Measurements from ENCODE around the gene HOXC4. TPM values are rescaled to one million over a fixed set of nuclear protein-coding genes. Genes with fewer than 3 reads are reported as not detected.
A peak's percentile ranks its signal among the peaks of the same experiment; 100 is the strongest.

Gene HOXC4
- total RNA-seq, 4 donors from 2014 or later, result 0.83 to 3.6 (median 2.5) TPM

- H3K4me1 ChIP-seq, result peaks cover 22 to 57% (median 44%) of the 10 kb centered on the region in 4 donors
- no peak for DNase-seq (ENCODE audit: extremely low spot score)
- intact Hi-C loops (cut with DNase I), result loop anchor here (10.0 kb wide), 1 partner anchor 346 kb away; the partner anchor contains the start of gene GPR84
- 37% methylated on average over 29 of the region's 29 CpGs for WGBS
- no peak for TF ChIP-seq POLR2A (IDR thresholded peaks at IDR 0.05; ENCODE audit: low read depth)
- TF ChIP-seq, protein P1, sequence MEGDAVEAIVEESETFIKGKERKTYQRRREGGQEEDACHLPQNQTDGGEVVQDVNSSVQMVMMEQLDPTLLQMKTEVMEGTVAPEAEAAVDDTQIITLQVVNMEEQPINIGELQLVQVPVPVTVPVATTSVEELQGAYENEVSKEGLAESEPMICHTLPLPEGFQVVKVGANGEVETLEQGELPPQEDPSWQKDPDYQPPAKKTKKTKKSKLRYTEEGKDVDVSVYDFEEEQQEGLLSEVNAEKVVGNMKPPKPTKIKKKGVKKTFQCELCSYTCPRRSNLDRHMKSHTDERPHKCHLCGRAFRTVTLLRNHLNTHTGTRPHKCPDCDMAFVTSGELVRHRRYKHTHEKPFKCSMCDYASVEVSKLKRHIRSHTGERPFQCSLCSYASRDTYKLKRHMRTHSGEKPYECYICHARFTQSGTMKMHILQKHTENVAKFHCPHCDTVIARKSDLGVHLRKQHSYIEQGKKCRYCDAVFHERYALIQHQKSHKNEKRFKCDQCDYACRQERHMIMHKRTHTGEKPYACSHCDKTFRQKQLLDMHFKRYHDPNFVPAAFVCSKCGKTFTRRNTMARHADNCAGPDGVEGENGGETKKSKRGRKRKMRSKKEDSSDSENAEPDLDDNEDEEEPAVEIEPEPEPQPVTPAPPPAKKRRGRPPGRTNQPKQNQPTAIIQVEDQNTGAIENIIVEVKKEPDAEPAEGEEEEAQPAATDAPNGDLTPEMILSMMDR (IDR thresholded peaks at IDR 0.05), result no peak
- no peak for TF ChIP-seq POLR2AphosphoS5 (IDR thresholded peaks at IDR 0.05)
- no peak for TF ChIP-seq EP300 (IDR thresholded peaks at IDR 0.05)
- no peaks in the 10 kb centered on the region for H3K36me3 ChIP-seq
- H3K9me3 ChIP-seq, result no peaks in the 10 kb centered on the region
- H3K27ac ChIP-seq (replicated peaks in 1 of 4), result peak overlapping the region in 3 of 4 donors; percentile 22 to 61 (median 36)
- peak overlapping the region; percentile 48 to 62 (median 53) for H3K4me3 ChIP-seq
- H3K27me3 ChIP-seq, result peaks cover 0 to 100% (median 52%) of the 10 kb centered on the region in 4 donors
These were observed 35.1 kb upstream of the HOXC4 start for GRCh38 chr12:54018468-54018984.

DNA sequence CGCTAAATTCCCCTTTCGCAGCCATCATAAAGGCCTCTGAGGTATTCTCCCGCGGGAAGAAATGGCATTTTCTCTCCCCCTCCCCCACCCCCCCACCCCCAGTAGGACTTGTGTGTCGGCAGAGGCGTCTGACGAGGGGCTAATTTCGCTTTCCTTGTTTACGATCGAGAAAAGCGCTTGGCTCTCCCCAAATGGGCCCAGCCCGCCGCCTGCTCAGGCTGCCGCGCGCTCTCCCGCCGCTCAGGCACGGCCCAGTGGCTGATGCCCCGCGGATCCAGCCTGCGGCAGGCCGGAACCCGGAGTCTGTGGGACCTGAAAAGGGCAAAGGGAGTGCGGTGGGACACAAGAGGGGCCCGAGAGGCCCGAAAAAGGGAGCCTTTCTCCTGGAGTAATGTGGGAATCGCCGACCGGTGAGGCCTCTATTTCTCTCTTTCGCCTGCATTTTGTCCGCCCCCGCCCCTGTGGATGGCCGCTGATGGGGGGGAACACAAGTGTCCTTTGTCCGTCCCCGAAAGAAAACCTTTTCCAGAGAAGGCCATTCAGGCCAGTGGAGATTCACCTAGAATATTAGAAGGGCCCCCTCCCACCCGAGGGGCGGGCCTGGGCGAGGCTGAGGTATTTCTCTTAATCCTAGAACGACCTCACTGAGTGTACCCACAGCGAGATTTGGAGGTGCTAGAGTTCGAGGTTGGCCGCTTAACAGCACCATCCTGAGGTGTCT, 34.4 kb upstream of the HOXC4 start:
- H3K4me1 ChIP-seq, result peaks cover 22 to 54% (median 42%) of the 10 kb centered on the region in 4 donors
- H3K36me3 ChIP-seq, result no peaks in the 10 kb centered on the region
- no peak for DNase-seq (ENCODE audit: extremely low spot score)
- 54% methylated on average over 34 of the region's 43 CpGs for WGBS
- H3K27ac ChIP-seq (replicated peaks in 1 of 4), result peak overlapping the region in 1 of 4 donors; percentile 23
- H3K9me3 ChIP-seq, result no peaks in the 10 kb centered on the region
- intact Hi-C loops (cut with DNase I), result loop anchor here (10.0 kb wide), 1 partner anchor 346 kb away; the partner anchor contains the start of gene GPR84
- H3K27me3 ChIP-seq, result peaks cover 0 to 100% (median 54%) of the 10 kb centered on the region in 4 donors
- TF ChIP-seq EP300 (IDR thresholded peaks at IDR 0.05) (no peak), POLR2A (IDR thresholded peaks at IDR 0.05; ENCODE audit: low read depth) (no peak), POLR2AphosphoS5 (IDR thresholded peaks at IDR 0.05) (no peak)
- H3K4me3 ChIP-seq, result peak overlapping the region in 3 of 4 donors; percentile 24 to 56 (median 48)

DNA sequence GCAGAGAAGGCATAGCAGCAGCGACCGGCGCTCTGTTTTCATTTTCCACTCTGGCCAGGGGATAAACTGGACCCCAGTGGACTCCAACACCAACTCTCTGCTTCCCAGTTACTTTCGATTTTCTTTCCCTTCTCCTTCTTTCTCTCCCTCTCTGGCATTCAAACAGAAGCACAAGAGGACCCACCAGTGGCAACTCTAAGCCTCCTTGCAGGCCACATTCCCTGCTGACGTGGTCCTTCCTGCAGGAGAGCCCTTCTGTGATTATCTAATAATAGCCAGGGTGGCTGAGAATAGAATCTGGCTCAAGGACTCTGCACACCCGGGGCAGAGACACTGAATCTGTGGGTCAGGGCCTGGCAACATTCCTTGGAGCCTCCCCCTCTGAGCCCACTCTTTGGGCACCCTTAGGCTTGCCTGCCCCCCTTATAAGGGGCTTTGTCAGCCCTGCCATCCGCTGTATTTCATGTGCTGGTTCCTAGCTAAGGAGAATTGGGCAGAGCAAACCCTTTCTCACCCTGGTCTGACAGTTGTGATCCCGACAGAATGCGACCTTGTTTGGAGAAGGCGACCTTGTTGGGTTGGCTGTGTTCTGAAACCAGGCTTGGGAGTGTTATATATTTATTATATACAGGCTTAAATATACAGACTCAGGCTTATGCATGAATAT, 33.6 kb upstream of the HOXC4 start:
- intact Hi-C loops (cut with DNase I), result loop anchor here (10.0 kb wide), 1 partner anchor 345 kb away; the partner anchor contains the start of gene GPR84
- peaks cover 16 to 46% (median 36%) of the 10 kb centered on the region in 4 donors for H3K4me1 ChIP-seq
- WGBS, result 53% methylated on average over 8 of the region's 10 CpGs
- no peaks in the 10 kb centered on the region for H3K36me3 ChIP-seq
- H3K4me3 ChIP-seq, result no peak overlapping the region
- DNase-seq (ENCODE audit: extremely low spot score), result no peak
- TF ChIP-seq POLR2A (IDR thresholded peaks at IDR 0.05; ENCODE audit: low read depth) (no peak), POLR2AphosphoS5 (IDR thresholded peaks at IDR 0.05) (no peak), EP300 (IDR thresholded peaks at IDR 0.05) (no peak)
- TF ChIP-seq, protein P1 (IDR thresholded peaks at IDR 0.05), result no peak
- peak overlapping the region in 1 of 4 donors; percentile 23 for H3K27ac ChIP-seq (replicated peaks in 1 of 4)
- no peaks in the 10 kb centered on the region for H3K9me3 ChIP-seq
- peaks cover 0 to 100% (median 53%) of the 10 kb centered on the region in 4 donors for H3K27me3 ChIP-seq

DNA sequence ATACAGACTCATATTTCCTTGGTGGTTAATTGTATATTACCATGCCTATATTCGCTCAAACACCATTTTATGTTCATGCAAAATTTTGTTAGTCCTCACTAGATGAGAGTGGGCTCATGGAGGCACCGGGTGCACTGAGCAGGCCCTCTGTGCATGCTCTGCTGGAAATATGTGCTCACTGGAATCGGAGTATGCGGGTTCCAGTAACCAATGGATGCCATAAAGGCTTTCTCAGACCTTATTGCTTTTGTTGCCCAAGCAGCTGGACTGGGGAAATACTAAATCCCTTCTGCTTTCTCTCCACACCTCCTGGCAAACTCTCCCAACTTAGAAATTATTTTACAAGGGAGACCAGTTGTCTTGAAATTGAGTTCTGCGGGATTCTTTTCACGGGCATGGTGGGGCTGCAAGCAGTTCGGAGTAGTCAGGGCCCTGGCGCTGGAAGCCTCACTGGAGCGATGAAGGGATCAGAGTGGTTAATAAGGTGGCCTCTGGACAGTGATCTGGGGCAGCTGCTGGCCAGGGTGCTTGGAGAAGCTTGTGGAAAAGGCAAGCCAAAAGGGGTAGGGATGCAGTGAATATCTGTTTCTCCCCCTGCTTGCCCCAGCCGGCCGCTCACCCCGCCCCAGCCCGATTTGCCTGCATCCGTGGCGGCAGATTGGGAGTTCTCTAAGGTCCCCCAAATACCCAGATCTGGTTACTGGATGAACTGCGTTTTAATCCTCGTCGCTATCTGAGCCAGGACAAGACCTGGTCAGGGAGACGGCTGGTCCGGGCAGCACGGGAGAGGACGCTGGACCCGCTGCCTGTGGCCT, 32.8 kb upstream of the HOXC4 start:
- Histone ChIP-seq H3K36me3 (no peaks in the 10 kb centered on the region), H3K4me3 (no peak overlapping the region), H3K9me3 (no peaks in the 10 kb centered on the region), H3K4me1 (peaks cover 16 to 43% (median 36%) of the 10 kb centered on the region in 4 donors), H3K27ac (replicated peaks in 1 of 4) (no peak overlapping the region), H3K27me3 (peaks cover 0 to 100% (median 52%) of the 10 kb centered on the region in 4 donors)
- 84% methylated on average over 22 of the region's 23 CpGs for WGBS
- no peak for DNase-seq (ENCODE audit: extremely low spot score)
- no peak for TF ChIP-seq EP300 (IDR thresholded peaks at IDR 0.05)
- no peak for TF ChIP-seq POLR2AphosphoS5 (IDR thresholded peaks at IDR 0.05)
- TF ChIP-seq POLR2A (IDR thresholded peaks at IDR 0.05; ENCODE audit: low read depth), result no peak
- TF ChIP-seq, protein P1 (IDR thresholded peaks at IDR 0.05), result no peak
- intact Hi-C loops (cut with DNase I), result no loop called here
